PC-9 (cell line): ENCODE results near the gene SPEG.

Experiments
- EZH2 ChIP-seq: fragments of 200-600 bp; sonication (generic); IDR thresholded peaks from 2 replicates; pipeline ENCODE4 v1.8.0; 2017; ENCODE audit warnings: antibody characterized with exemption, low read depth
- TF ChIP-seq, protein P1 (sequence below): fragments of 200-600 bp; sonication (generic); conservative IDR thresholded peaks from 2 replicates; pipeline ENCODE4 v1.6.1; 2017; ENCODE audit warnings: mixed run types, antibody characterized with exemption, mild to moderate bottlenecking, moderate library complexity

- TF ChIP-seq, protein P1, sequence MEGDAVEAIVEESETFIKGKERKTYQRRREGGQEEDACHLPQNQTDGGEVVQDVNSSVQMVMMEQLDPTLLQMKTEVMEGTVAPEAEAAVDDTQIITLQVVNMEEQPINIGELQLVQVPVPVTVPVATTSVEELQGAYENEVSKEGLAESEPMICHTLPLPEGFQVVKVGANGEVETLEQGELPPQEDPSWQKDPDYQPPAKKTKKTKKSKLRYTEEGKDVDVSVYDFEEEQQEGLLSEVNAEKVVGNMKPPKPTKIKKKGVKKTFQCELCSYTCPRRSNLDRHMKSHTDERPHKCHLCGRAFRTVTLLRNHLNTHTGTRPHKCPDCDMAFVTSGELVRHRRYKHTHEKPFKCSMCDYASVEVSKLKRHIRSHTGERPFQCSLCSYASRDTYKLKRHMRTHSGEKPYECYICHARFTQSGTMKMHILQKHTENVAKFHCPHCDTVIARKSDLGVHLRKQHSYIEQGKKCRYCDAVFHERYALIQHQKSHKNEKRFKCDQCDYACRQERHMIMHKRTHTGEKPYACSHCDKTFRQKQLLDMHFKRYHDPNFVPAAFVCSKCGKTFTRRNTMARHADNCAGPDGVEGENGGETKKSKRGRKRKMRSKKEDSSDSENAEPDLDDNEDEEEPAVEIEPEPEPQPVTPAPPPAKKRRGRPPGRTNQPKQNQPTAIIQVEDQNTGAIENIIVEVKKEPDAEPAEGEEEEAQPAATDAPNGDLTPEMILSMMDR = no peak
- TF ChIP-seq EZH2 = no peak
Observed at GRCh38 chr2:219448099-219448775, 13.6 kb downstream of the SPEG start.
